ENCODE data around the gene NRXN2. TPM values are rescaled to one million over a fixed set of nuclear protein-coding genes. Genes with fewer than 3 reads are reported as not detected.

Gene NRXN2
- total RNA-seq, 1 donor from 2014 or later: 9.8 TPM

DNA sequence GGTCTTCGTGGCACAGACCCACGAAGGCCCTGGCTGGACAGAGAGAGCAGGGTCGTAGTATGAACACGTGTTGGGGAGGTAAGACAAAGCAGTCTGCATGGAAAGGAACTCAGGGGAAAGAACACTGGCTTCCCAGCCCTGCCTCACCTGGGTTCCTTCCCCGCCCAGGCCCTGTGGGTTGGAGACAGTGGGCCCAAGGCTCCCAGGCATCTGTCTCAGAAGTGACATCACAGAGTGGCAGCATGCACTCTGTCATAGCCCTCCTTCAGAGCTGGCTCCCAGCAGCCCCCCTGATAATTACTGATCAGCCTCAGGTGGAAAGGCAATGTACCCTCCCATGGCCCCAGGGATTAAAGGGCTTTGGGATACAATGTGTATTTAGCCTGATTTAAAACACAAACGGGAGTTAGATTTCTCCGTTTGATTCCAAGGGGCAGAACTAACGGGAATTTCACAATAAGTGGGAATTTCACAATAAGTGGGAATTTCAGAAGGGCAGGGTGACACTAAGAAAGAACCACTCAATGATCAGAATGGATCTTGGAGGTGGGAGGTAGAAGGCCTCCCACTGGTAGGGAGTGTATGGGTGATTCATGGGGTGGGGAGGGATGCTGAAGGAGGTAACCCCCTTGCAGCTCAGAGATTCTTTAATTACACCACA lies 66.9 kb downstream of the NRXN2 start:
- TF ChIP-seq, protein P1, sequence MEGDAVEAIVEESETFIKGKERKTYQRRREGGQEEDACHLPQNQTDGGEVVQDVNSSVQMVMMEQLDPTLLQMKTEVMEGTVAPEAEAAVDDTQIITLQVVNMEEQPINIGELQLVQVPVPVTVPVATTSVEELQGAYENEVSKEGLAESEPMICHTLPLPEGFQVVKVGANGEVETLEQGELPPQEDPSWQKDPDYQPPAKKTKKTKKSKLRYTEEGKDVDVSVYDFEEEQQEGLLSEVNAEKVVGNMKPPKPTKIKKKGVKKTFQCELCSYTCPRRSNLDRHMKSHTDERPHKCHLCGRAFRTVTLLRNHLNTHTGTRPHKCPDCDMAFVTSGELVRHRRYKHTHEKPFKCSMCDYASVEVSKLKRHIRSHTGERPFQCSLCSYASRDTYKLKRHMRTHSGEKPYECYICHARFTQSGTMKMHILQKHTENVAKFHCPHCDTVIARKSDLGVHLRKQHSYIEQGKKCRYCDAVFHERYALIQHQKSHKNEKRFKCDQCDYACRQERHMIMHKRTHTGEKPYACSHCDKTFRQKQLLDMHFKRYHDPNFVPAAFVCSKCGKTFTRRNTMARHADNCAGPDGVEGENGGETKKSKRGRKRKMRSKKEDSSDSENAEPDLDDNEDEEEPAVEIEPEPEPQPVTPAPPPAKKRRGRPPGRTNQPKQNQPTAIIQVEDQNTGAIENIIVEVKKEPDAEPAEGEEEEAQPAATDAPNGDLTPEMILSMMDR (IDR thresholded peaks at IDR 0.05; ENCODE audit: unreplicated experiment): no peak
- H3K4me1 Mint-ChIP-seq: peaks cover 4% of the 10 kb centered on the region
- peaks cover 11% of the 10 kb centered on the region for H3K27me3 Mint-ChIP-seq (ENCODE audit: low read depth)
- no peak overlapping the region for H3K27ac Mint-ChIP-seq
- no peaks in the 10 kb centered on the region for H3K36me3 Mint-ChIP-seq
- DNase-seq (ENCODE audit: low spot score in 2 of 2, unreplicated experiment in 2 of 2): no peak
- no peak overlapping the region for H3K4me3 Mint-ChIP-seq
- no peaks in the 10 kb centered on the region for H3K9me3 Mint-ChIP-seq

DNA sequence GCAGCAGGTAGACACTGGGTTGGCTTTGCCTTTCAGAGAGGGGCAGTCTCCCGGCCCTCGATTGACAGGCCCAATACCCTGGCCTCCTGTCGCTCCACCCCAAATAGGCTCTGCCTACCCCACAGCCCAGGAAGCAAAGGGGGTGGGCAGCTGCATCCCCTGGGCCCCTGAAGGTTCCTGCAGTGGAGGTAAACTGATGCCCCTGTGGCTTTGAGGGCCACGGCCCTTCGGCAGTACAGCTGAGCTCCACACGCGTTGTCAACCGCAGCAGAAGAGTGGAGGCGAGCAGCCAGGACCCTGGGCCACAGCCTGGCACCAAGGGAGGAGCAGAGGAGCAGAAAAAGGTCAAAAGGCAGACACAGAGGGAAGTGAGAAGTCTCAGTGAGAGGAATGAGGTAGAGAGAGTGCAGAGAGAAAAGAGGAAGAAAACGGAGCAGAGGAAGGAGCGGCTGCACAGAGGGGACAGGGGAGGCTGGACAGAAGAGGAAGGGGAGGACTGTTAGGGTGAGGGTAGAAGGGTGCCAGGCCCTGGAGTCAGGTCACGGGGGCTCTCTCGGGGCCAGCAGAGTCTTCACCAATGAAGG lies 67.9 kb downstream of the NRXN2 start:
- peaks cover 14% of the 10 kb centered on the region for H3K27me3 Mint-ChIP-seq (ENCODE audit: low read depth)
- no peak for DNase-seq (ENCODE audit: low spot score in 2 of 2, unreplicated experiment in 2 of 2)
- no peaks in the 10 kb centered on the region for H3K36me3 Mint-ChIP-seq
- TF ChIP-seq, protein P1 (IDR thresholded peaks at IDR 0.05; ENCODE audit: unreplicated experiment): no peak
- no peaks in the 10 kb centered on the region for H3K9me3 Mint-ChIP-seq
- peaks cover 4% of the 10 kb centered on the region for H3K4me1 Mint-ChIP-seq
- no peak overlapping the region for H3K4me3 Mint-ChIP-seq
- no peak overlapping the region for H3K27ac Mint-ChIP-seq

DNA sequence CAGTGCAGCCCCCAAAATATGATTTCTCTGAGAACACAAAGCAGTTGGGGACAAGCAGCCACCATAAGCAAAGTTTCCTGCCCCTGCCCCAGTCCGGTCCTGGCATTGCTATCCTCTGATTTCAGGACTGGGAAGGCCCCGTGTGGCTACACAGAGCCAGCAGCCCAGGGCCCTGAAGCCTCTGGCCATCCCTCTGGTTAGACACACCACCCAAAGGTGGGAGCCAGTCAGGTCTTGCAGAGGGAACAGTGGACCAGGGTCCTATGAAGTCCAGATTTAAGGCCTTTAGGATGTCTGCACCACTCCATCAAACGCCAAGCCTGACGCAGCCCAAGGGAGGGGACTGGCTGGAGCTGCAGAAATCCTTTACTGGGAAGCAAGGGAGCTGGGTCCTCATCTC lies 68.6 kb downstream of the NRXN2 start:
- no peak overlapping the region for H3K27ac Mint-ChIP-seq
- TF ChIP-seq, protein P1 (IDR thresholded peaks at IDR 0.05; ENCODE audit: unreplicated experiment): no peak
- peaks cover 4% of the 10 kb centered on the region for H3K4me1 Mint-ChIP-seq
- no peaks in the 10 kb centered on the region for H3K36me3 Mint-ChIP-seq
- H3K4me3 Mint-ChIP-seq: no peak overlapping the region
- DNase-seq (ENCODE audit: low spot score in 2 of 2, unreplicated experiment in 2 of 2): no peak
- no peaks in the 10 kb centered on the region for H3K9me3 Mint-ChIP-seq
- H3K27me3 Mint-ChIP-seq (ENCODE audit: low read depth): peaks cover 15% of the 10 kb centered on the region

DNA sequence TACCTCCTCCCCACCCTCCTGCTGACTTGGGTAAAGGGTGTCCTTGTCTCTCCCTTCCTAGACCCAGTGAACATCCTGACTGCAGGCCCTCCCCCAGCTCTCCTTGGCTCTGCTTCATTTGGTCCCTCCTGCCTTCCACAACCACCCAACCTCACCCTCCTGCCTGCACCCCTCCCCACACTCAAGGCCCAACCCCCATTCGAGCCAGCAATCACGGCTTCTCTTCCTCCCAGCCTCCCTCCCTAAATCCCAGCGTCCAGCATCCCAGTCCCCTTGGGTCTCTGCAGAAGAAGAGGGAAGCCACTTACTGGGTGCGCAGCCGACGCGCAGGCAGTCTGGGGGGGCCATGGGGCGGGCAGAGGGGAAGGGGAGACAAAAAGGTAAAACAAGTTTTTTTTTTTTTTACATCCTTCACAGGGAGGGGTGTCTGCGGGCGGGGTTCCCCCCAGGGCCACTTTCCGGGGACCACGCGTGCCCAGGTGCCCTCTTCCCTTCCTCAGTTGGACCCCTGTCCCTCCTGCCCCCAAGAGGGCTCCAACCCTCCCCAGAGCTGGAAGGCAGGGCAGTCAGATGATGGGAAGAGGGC lies 69.5 kb downstream of the NRXN2 start:
- Mint-ChIP-seq H3K4me3 (no peak overlapping the region), H3K4me1 (peaks cover 6% of the 10 kb centered on the region), H3K36me3 (no peaks in the 10 kb centered on the region), H3K27ac (no peak overlapping the region), H3K9me3 (no peaks in the 10 kb centered on the region), H3K27me3 (ENCODE audit: low read depth) (peaks cover 21% of the 10 kb centered on the region)
- no peak for DNase-seq (ENCODE audit: low spot score in 2 of 2, unreplicated experiment in 2 of 2)
- TF ChIP-seq, protein P1 (IDR thresholded peaks at IDR 0.05; ENCODE audit: unreplicated experiment): peak; percentile 12

DNA sequence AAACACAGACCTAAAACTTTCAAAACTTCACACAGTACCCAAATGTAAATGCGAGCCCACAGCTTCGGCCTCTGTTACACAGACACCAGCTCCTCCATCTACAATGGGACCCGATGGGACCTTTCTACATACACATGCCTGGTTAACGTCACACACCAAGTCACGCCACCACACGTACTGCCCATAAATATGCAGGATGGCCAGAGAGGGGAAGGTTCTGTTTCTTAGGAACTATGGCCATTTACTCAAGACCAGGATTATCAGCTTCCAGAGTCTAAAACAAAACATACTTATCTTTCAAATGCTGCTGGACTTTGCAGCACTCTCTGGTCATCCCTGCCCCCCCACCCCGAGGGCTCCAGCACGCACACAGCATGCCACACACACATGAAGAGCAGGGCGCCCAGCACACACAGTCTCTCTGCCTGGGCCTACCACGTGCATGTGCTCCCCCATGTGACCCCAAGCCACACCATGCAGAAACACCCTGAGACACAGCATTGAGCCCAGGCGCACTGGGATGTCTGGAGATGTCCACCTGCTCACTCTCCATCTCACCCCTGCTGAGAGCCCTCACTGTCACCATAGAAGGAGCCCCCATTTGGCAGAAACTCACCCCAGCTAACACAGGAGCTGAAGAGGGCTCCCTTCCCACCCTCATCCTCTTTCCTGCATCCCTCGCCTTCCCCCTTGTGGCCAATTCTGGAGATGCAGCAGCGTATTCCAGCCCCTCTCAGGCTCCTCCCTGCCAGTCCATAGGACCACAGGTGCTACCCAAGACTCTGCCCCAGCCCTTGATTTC lies 70.2 kb downstream of the NRXN2 start:
- Mint-ChIP-seq H3K4me3 (no peak overlapping the region), H3K27ac (no peak overlapping the region), H3K4me1 (peaks cover 6% of the 10 kb centered on the region), H3K9me3 (no peaks in the 10 kb centered on the region), H3K27me3 (ENCODE audit: low read depth) (peaks cover 23% of the 10 kb centered on the region), H3K36me3 (no peaks in the 10 kb centered on the region)
- TF ChIP-seq, protein P1 (IDR thresholded peaks at IDR 0.05; ENCODE audit: unreplicated experiment): peak; percentile 80
- DNase-seq (ENCODE audit: low spot score in 2 of 2, unreplicated experiment in 2 of 2): peak; percentile 74 to 95
